ENCODE measurements around the gene GGACT. TPM values are rescaled to one million over a fixed set of nuclear protein-coding genes. Genes with fewer than 3 reads are reported as not detected.

Gene GGACT
- total and polyA plus RNA-seq, 2 of the 8 experiments (the other 6 are each of a cell fraction or from before 2014, with no cell fraction given): 1.1 to 1.5 TPM

DNA sequence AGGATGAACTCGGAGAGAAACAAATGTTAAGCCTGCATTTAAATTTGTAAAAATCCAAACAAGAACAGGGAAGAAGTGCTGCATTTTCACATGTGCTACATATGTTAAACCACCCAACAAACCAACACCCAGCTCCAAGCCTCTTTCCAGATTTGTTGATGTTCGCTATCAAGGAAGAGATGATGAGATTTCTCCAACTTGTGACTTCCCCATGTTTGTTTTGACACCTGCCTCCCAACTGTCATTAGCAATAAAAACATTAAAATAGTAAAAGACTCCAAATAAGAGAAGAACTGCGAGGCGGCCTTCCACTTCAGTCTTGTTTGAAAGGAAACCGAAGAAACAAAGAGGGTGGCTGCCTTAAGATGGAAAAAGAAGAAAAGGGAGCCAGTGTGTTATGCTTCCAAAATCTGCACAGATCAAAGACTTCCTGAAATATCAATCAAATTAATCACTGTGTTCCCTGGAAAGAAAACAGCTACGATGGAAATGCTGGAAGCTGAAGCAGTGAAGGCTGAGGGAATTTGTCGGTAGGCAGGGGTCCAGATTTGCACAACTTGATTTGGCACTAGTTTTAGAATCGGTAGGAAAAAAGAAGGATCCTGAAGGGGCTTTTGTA lies 14.0 kb upstream of the GGACT start (continued):
- TF ChIP-seq, protein P1, sequence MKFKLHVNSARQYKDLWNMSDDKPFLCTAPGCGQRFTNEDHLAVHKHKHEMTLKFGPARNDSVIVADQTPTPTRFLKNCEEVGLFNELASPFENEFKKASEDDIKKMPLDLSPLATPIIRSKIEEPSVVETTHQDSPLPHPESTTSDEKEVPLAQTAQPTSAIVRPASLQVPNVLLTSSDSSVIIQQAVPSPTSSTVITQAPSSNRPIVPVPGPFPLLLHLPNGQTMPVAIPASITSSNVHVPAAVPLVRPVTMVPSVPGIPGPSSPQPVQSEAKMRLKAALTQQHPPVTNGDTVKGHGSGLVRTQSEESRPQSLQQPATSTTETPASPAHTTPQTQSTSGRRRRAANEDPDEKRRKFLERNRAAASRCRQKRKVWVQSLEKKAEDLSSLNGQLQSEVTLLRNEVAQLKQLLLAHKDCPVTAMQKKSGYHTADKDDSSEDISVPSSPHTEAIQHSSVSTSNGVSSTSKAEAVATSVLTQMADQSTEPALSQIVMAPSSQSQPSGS (IDR thresholded peaks at IDR 0.05; ENCODE audit: low read length): no peak
- TF ChIP-seq CBX8 (IDR thresholded peaks at IDR 0.05; ENCODE audit: borderline replicate concordance, low read depth, low read length): no peak
- no peak for TF ChIP-seq CHD1 (IDR thresholded peaks at IDR 0.05; ENCODE audit: low read depth, low read length)
- TF ChIP-seq EGR1 (IDR thresholded peaks at IDR 0.05; ENCODE audit: borderline replicate concordance, low read depth, low read length): no peak
- no peak for TF ChIP-seq TCF12 (IDR thresholded peaks at IDR 0.05; ENCODE audit: low read depth, low read length)
- no peak for TF ChIP-seq TAF7 (optimal IDR thresholded peaks at IDR 0.05; ENCODE audit: borderline replicate concordance, low read depth, low read length)
- no peak for TF ChIP-seq SRF (IDR thresholded peaks at IDR 0.05; ENCODE audit: low read depth, low read length)
- no peak for TF ChIP-seq TEAD4 (IDR thresholded peaks at IDR 0.05; ENCODE audit: low read depth, low read length)
- TF ChIP-seq RNF2 (IDR thresholded peaks at IDR 0.05; ENCODE audit: borderline replicate concordance, low read depth, low read length, missing control alignments, poor library complexity, severe bottlenecking): no peak

All from H1 (cell line).